Dermis microvascular lymphatic vessel endothelial cell (primary cell): ENCODE results near the gene GALNT9. TPM values are rescaled to one million over a fixed set of nuclear protein-coding genes. Genes with fewer than 3 reads are reported as not detected.
A peak's percentile ranks its signal among the peaks of the same experiment; 100 is the strongest.

Experiments
- DNase-seq, 2 donors: peaks; one replicate each; pipeline versions ENCODE4 v3.0.0 to v3.0.0-alpha.2; 2010; ENCODE audit warnings: low read depth in 2 of 2
- total RNA-seq: library from RNA; depleted of rRNA; stranded (reverse); fragments of >200 nt; gene quantifications from 2 replicates; pipeline ENCODE4 v1.2.1, GENCODE V29; 2014

Gene GALNT9
- total RNA-seq, 1 donor from 2014 or later = under 0.01 TPM

- peak; percentile 4 to 54 for DNase-seq
These were observed 1.8 kb downstream of the GALNT9 start for GRCh38 chr12:132327336-132328171.

- no peak for DNase-seq
These were observed 2.7 kb downstream of the GALNT9 start for GRCh38 chr12:132326646-132327045.

DNA sequence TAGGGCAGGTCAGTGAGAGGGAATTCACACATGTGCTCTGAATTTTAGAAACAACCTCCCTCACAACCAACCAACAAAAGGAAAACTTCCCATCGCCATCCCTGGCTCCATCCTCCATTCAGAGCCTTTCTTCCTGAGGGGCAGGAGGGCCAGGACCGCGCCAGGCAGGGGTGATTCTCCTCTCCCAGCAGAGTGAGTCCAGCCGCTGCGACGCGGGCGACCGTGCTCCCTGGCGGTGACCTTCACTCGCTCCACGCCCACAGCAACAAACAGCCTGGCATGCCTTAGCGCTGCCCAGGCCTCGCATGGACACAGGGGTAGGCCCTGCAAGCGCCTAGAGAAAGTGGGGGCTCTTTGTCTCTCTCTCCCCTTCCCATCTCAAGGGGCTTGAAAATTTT, 3.7 kb downstream of the GALNT9 start:
- DNase-seq = no peak

- no peak for DNase-seq
These were observed 4.3 kb downstream of the GALNT9 start for GRCh38 chr12:132324841-132325732.

DNA sequence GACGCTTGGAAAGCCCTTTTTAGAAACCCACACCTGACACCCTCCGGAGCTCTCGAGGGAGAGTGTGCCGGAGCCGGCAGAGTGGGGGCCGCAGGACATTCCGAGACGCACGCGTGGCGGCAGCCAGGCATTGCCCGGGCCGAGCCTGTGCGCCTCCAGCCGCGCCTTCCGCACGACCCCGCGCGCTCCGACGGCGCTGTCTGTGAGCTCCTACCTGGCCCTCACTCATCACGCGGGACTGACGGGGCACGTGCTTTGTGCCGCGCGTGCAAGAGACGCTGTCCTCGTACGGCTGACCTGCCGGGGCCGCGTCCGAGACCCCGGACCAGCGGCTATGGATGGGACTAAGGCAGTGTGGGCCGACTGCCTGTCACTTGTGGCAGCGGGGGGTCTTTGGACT, 5.2 kb downstream of the GALNT9 start:
- no peak for DNase-seq

- no peak for DNase-seq
These were observed 6.0 kb downstream of the GALNT9 start for GRCh38 chr12:132323171-132324010.

GRCh38 chr12:132322206-132323132, 6.9 kb downstream of the GALNT9 start:
- DNase-seq = peak in 1 of 2 donors; percentile 3

DNA sequence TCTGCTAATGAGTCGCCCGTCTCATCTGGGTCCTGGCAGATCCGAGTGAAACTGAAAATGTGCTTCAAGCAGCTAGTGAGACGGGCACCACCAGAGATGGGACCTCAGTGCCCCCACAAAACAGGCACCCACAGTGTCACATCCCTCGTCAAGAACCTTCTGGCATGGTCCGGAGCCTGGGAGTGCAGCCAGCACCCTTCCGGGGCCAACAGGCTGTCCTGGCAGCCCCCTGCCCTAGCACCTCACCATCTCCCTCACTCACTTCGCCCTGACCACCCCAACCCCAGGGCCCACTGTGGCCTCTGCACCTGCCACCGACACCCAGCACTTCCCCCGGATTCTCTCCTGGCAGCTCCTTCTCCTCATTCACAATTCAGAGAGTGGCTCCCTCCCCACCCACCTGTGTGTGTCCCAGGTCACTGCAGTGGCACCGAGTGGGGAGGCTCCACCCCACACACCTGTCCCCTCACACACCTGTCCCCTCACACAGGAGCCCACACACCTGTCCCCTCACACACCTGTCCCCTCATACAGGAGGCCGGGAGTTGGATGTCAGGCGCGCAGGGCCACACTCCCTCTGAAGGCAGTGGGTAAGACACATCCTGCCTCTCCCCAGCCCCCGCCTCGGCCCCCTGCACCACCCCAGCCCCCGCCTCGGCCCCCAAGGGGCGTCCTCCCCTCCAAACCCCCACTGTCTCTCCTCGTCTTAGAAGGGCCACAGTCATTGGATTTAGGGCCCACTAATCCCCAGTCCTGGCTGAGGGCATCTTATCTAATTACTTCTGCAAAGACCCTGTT, 7.9 kb downstream of the GALNT9 start:
- no peak for DNase-seq

GRCh38 chr12:132320767-132321211, 8.6 kb downstream of the GALNT9 start:
- DNase-seq = no peak

DNA sequence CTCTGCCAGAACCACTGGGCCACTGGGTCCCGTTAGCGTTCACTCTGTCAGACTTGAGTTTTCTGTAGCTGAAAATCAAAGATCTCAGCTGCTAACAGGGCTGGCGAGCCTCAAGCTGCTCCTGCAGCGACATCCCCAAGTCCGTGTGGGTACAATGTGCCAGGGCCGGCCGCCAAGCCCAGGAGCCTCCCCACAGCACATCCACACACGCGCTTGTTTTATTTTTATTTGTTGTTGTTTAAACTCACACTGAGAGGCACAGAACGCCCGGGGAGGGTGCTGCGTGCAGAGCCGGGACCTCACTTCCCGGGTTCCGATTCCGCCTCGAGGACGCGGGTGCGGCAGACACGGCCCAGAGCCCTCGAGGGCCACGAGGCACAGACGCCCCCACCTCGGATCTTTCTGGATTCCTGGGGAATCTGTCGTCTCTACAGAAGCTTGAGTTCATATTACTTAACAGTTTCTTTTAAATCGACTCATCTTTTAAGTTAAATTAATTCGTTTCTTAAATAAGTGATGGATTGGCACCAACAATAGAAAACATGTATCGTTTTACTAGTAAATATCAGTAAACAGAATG, 9.3 kb downstream of the GALNT9 start:
- no peak for DNase-seq

GRCh38 chr12:132319359-132319950, 9.9 kb downstream of the GALNT9 start:
- no peak for DNase-seq

- DNase-seq = no peak
These were observed 10.8 kb downstream of the GALNT9 start for GRCh38 chr12:132318618-132319033.

GRCh38 chr12:132318135-132318534, 11.3 kb downstream of the GALNT9 start:
- DNase-seq = no peak

GRCh38 chr12:132317233-132317938, 12.0 kb downstream of the GALNT9 start:
- no peak for DNase-seq

GRCh38 chr12:132316497-132317232, 12.7 kb downstream of the GALNT9 start:
- no peak for DNase-seq

- no peak for DNase-seq
These were observed 13.4 kb downstream of the GALNT9 start for GRCh38 chr12:132315951-132316350.

DNA sequence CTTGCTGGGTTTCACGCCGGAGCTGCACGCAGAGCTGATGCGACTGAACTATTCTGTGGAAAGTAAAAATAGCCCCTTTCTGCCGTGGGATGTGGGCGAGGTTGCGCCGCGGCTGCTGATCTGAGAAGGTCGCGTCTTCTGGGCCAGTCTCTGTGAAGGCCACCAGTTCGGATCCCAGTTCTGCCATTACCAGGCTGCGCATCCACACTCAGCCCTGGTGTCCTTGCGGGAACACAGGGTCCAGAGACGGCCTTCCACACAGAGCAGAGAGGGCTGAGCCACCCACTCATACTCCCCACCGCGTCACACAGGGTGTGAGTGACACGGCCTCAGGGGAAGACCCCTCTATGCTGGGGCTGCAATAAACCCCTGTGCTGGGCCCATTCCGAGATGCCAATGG, 13.9 kb downstream of the GALNT9 start:
- DNase-seq = no peak
